HEK293 (cell line): Measurements from ENCODE around the gene ALOX15.

Experiments used
- HOXD13 ChIP-seq: sonication (generic); formaldehyde crosslinking; IDR thresholded peaks from 2 replicates; pipeline ENCODE4 v1.8.0; 2022; ENCODE audit warnings: missing genetic modification reagents, borderline replicate concordance
- KLF9 ChIP-seq: fragments of 450-650 bp; formaldehyde crosslinking; IDR thresholded peaks from 2 replicates; pipeline ENCODE4 v1.5.1; 2016; ENCODE audit warnings: missing biosample characterization, missing genetic modification characterization, low read depth
- MYNN ChIP-seq: fragments of 450-650 bp; formaldehyde crosslinking; IDR thresholded peaks from 2 replicates; pipeline ENCODE4 v1.5.1; 2016; ENCODE audit warnings: missing biosample characterization, missing genetic modification characterization, borderline replicate concordance
- SCRT1 ChIP-seq: fragments of 450-650 bp; formaldehyde crosslinking; IDR thresholded peaks from 2 replicates; pipeline ENCODE4 v1.5.1; 2016; ENCODE audit warnings: missing biosample characterization, missing genetic modification characterization, borderline replicate concordance
- SETDB1 ChIP-seq: IDR thresholded peaks from one replicate; pipeline ENCODE4 v1.6.1; 2017; ENCODE audit warnings: mild to moderate bottlenecking, low read length, moderate library complexity, mixed read lengths; ENCODE audit not compliant: insufficient read length
- ZBTB8A ChIP-seq: fragments of 450-650 bp; formaldehyde crosslinking; IDR thresholded peaks from 2 replicates; pipeline ENCODE4 v1.5.1; 2016; ENCODE audit warnings: missing biosample characterization, missing genetic modification characterization
- ZFHX2 ChIP-seq: fragments of 450-650 bp; formaldehyde crosslinking; conservative IDR thresholded peaks from 2 replicates; pipeline ENCODE4 v1.5.1; 2016; ENCODE audit warnings: missing biosample characterization, missing genetic modification characterization
- ZFP69B ChIP-seq: fragments of 450-650 bp; formaldehyde crosslinking; IDR thresholded peaks from 2 replicates; pipeline ENCODE4 v1.5.1; 2016; ENCODE audit warnings: missing biosample characterization, missing genetic modification characterization
- ZNF10 ChIP-seq: fragments of 450-650 bp; formaldehyde crosslinking; IDR thresholded peaks from 2 replicates; pipeline ENCODE4 v1.5.1; 2017; ENCODE audit warnings: missing biosample characterization, missing genetic modification characterization
- ZNF132 ChIP-seq: fragments of 450-650 bp; formaldehyde crosslinking; IDR thresholded peaks from 2 replicates; pipeline ENCODE4 v1.5.1; 2017; ENCODE audit warnings: missing biosample characterization, missing genetic modification characterization, borderline replicate concordance
- ZNF146 ChIP-seq: fragments of 450-650 bp; formaldehyde crosslinking; IDR thresholded peaks from 2 replicates; pipeline ENCODE4 v1.5.1; 2016; ENCODE audit warnings: missing biosample characterization, missing genetic modification characterization
- ZNF221 ChIP-seq: fragments of 450-650 bp; formaldehyde crosslinking; IDR thresholded peaks from 2 replicates; pipeline ENCODE4 v1.5.1; 2017; ENCODE audit warnings: missing biosample characterization, missing genetic modification characterization, borderline replicate concordance
- ZNF266 ChIP-seq: fragments of 450-650 bp; formaldehyde crosslinking; IDR thresholded peaks from 2 replicates; pipeline ENCODE4 v1.5.1; 2016; ENCODE audit warnings: missing biosample characterization, missing genetic modification characterization, low read depth
- ZNF335 ChIP-seq: fragments of 450-650 bp; formaldehyde crosslinking; conservative IDR thresholded peaks from 2 replicates; pipeline ENCODE4 v1.5.1; 2016; ENCODE audit warnings: missing biosample characterization, missing genetic modification characterization
- ZNF362 ChIP-seq: fragments of 450-650 bp; formaldehyde crosslinking; IDR thresholded peaks from 2 replicates; pipeline ENCODE4 v1.5.1; 2016; ENCODE audit warnings: missing biosample characterization, missing genetic modification characterization
- ZNF449 ChIP-seq: fragments of 450-650 bp; formaldehyde crosslinking; IDR thresholded peaks from 2 replicates; pipeline ENCODE4 v1.5.1; 2017; ENCODE audit warnings: missing biosample characterization, mild to moderate bottlenecking, missing genetic modification characterization, moderate library complexity
- ZNF513 ChIP-seq: fragments of 450-650 bp; IDR thresholded peaks from 2 replicates; pipeline ENCODE4 v1.5.1; 2018; ENCODE audit warnings: missing biosample characterization, missing genetic modification characterization
- ZNF544 ChIP-seq: fragments of 450-650 bp; formaldehyde crosslinking; IDR thresholded peaks from 2 replicates; pipeline ENCODE4 v1.5.0; 2017; ENCODE audit warnings: missing biosample characterization, missing genetic modification characterization
- ZNF560 ChIP-seq: fragments of 450-650 bp; formaldehyde crosslinking; IDR thresholded peaks from 2 replicates; pipeline ENCODE4 v1.5.1; 2017; ENCODE audit warnings: missing biosample characterization, missing genetic modification characterization, borderline replicate concordance
- ZNF571 ChIP-seq: fragments of 450-650 bp; formaldehyde crosslinking; IDR thresholded peaks from 2 replicates; pipeline ENCODE4 v1.5.0; 2017; ENCODE audit warnings: missing biosample characterization, missing genetic modification characterization
- ZNF624 ChIP-seq: fragments of 450-650 bp; formaldehyde crosslinking; IDR thresholded peaks from 2 replicates; pipeline ENCODE4 v1.5.1; 2017; ENCODE audit warnings: missing biosample characterization, missing genetic modification characterization
- ZNF664 ChIP-seq: fragments of 450-650 bp; formaldehyde crosslinking; IDR thresholded peaks from 2 replicates; pipeline ENCODE4 v1.5.1; 2016; ENCODE audit warnings: missing biosample characterization, missing genetic modification characterization
- TF ChIP-seq, protein P1 (sequence below): fragments of 450-650 bp; IDR thresholded peaks from 2 replicates; pipeline ENCODE4 v1.5.1; 2018; ENCODE audit warnings: missing biosample characterization, mild to moderate bottlenecking, missing genetic modification characterization
- TF ChIP-seq, protein P2 (sequence below): fragments of 450-650 bp; formaldehyde crosslinking; IDR thresholded peaks from 2 replicates; pipeline ENCODE4 v1.5.1; 2016; ENCODE audit warnings: missing biosample characterization, missing genetic modification characterization, borderline replicate concordance
- TF ChIP-seq, protein P3 (sequence below): fragments of 450-650 bp; formaldehyde crosslinking; IDR thresholded peaks from 2 replicates; pipeline ENCODE4 v1.5.1; 2016; ENCODE audit warnings: missing biosample characterization, missing genetic modification characterization
- TF ChIP-seq, protein P4 (sequence below): fragments of 450-650 bp; formaldehyde crosslinking; IDR thresholded peaks from 2 replicates; pipeline ENCODE4 v1.5.1; 2016; ENCODE audit warnings: missing biosample characterization, missing genetic modification characterization

Gene ALOX15

GRCh38 chr17:4599505-4600281, 41.8 kb downstream of the ALOX15 start (continued):
- TF ChIP-seq, protein P1, sequence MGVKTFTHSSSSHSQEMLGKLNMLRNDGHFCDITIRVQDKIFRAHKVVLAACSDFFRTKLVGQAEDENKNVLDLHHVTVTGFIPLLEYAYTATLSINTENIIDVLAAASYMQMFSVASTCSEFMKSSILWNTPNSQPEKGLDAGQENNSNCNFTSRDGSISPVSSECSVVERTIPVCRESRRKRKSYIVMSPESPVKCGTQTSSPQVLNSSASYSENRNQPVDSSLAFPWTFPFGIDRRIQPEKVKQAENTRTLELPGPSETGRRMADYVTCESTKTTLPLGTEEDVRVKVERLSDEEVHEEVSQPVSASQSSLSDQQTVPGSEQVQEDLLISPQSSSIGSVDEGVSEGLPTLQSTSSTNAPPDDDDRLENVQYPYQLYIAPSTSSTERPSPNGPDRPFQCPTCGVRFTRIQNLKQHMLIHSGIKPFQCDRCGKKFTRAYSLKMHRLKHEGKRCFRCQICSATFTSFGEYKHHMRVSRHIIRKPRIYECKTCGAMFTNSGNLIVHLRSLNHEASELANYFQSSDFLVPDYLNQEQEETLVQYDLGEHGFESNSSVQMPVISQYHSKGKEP (tag by site-specific recombination) = no peak
- no peak for TF ChIP-seq ZNF266 (tag by site-specific recombination)
- TF ChIP-seq, protein P2, sequence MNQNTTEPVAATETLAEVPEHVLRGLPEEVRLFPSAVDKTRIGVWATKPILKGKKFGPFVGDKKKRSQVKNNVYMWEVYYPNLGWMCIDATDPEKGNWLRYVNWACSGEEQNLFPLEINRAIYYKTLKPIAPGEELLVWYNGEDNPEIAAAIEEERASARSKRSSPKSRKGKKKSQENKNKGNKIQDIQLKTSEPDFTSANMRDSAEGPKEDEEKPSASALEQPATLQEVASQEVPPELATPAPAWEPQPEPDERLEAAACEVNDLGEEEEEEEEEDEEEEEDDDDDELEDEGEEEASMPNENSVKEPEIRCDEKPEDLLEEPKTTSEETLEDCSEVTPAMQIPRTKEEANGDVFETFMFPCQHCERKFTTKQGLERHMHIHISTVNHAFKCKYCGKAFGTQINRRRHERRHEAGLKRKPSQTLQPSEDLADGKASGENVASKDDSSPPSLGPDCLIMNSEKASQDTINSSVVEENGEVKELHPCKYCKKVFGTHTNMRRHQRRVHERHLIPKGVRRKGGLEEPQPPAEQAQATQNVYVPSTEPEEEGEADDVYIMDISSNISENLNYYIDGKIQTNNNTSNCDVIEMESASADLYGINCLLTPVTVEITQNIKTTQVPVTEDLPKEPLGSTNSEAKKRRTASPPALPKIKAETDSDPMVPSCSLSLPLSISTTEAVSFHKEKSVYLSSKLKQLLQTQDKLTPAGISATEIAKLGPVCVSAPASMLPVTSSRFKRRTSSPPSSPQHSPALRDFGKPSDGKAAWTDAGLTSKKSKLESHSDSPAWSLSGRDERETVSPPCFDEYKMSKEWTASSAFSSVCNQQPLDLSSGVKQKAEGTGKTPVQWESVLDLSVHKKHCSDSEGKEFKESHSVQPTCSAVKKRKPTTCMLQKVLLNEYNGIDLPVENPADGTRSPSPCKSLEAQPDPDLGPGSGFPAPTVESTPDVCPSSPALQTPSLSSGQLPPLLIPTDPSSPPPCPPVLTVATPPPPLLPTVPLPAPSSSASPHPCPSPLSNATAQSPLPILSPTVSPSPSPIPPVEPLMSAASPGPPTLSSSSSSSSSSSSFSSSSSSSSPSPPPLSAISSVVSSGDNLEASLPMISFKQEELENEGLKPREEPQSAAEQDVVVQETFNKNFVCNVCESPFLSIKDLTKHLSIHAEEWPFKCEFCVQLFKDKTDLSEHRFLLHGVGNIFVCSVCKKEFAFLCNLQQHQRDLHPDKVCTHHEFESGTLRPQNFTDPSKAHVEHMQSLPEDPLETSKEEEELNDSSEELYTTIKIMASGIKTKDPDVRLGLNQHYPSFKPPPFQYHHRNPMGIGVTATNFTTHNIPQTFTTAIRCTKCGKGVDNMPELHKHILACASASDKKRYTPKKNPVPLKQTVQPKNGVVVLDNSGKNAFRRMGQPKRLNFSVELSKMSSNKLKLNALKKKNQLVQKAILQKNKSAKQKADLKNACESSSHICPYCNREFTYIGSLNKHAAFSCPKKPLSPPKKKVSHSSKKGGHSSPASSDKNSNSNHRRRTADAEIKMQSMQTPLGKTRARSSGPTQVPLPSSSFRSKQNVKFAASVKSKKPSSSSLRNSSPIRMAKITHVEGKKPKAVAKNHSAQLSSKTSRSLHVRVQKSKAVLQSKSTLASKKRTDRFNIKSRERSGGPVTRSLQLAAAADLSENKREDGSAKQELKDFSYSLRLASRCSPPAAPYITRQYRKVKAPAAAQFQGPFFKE (tag by site-specific recombination) = no peak
- no peak for TF ChIP-seq ZNF146
- no peak for TF ChIP-seq ZNF449 (tag by site-specific recombination)
- TF ChIP-seq ZFP69B = peak; percentile 85
- no peak for TF ChIP-seq ZNF513
- no peak for TF ChIP-seq ZNF132 (tag by site-specific recombination)
- no peak for TF ChIP-seq MYNN (tag by site-specific recombination)
- TF ChIP-seq, protein P3, sequence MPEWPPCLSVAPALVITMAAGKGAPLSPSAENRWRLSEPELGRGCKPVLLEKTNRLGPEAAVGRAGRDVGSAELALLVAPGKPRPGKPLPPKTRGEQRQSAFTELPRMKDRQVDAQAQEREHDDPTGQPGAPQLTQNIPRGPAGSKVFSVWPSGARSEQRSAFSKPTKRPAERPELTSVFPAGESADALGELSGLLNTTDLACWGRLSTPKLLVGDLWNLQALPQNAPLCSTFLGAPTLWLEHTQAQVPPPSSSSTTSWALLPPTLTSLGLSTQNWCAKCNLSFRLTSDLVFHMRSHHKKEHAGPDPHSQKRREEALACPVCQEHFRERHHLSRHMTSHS = no peak
- no peak for TF ChIP-seq ZBTB8A (tag by site-specific recombination)
- no peak for TF ChIP-seq SCRT1 (tag by site-specific recombination)
- TF ChIP-seq HOXD13 (CRISPR knock-in tag) = no peak
- no peak for TF ChIP-seq ZNF10 (tag by site-specific recombination)
- TF ChIP-seq KLF9 (tag by site-specific recombination) = peak; percentile 45
- peak; percentile 82 for TF ChIP-seq ZNF335
- TF ChIP-seq ZNF560 (tag by site-specific recombination) = no peak
- no peak for TF ChIP-seq SETDB1
- no peak for TF ChIP-seq ZNF221 (tag by site-specific recombination)
- TF ChIP-seq ZNF362 (tag by site-specific recombination) = no peak
- no peak for TF ChIP-seq ZNF624 (tag by site-specific recombination)
- no peak for TF ChIP-seq ZNF544 (tag by site-specific recombination)
- TF ChIP-seq ZFHX2 (tag by site-specific recombination) = 0 out of 2 replicates have a peak, but pooled peaks have one; percentile 26
- TF ChIP-seq ZNF664 = no peak
- no peak for TF ChIP-seq ZNF571 (tag by site-specific recombination)
- TF ChIP-seq, protein P4, sequence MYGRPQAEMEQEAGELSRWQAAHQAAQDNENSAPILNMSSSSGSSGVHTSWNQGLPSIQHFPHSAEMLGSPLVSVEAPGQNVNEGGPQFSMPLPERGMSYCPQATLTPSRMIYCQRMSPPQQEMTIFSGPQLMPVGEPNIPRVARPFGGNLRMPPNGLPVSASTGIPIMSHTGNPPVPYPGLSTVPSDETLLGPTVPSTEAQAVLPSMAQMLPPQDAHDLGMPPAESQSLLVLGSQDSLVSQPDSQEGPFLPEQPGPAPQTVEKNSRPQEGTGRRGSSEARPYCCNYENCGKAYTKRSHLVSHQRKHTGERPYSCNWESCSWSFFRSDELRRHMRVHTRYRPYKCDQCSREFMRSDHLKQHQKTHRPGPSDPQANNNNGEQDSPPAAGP (tag by site-specific recombination) = peak; percentile 67; the same call in 1 of the 2 replicates
